HG03095 (cell line): ENCODE results near the gene NMT1.

ENCODE experiments used
- ATAC-seq: cut with Tn5 transposase; IDR thresholded peaks from one replicate; pipeline ENCODE4 v1.9.1; 2021; ENCODE audit warnings: moderate library complexity; ENCODE audit not compliant: unreplicated experiment

The NMT1 gene

DNA sequence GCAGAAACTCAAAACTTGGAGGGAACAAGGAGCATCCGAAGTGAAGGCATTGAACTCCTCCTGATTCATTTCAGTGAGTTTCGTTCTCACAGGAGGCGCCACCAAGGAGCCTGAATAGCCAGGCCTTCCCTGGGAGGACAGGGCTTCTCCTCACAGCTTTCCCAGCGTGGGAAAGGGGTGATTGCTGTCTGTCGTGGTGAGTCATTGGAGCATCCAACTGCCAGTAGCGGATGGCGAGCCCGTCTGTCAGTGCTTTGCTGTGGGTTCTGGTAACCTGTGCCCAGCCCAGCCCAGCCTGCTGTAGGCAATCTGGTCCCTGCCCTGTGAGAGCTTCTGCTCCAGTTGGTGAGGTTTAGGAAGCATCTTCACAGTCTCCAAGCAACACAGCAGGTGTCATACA lies 42.9 kb downstream of the NMT1 start:
- no peak for ATAC-seq

DNA sequence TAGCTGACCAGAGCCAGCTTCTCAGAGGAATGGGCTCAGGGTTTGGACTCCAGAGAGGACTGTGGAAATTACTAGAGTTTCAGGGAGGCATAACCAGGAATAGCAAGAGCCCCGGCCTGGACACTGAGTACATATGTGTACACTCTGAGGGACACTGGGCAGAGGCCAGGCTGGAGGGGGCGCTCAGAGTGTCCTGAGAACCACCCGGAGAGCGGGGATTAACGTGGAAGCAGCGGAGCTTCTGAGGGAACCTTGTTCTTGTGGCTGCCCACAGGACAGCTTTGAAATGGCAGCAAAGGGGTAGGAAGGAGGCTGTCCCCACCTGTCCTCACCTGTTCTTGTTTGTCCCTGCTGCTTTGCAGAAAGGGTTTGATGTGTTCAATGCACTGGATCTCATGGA lies 43.4 kb downstream of the NMT1 start:
- ATAC-seq = no peak

DNA sequence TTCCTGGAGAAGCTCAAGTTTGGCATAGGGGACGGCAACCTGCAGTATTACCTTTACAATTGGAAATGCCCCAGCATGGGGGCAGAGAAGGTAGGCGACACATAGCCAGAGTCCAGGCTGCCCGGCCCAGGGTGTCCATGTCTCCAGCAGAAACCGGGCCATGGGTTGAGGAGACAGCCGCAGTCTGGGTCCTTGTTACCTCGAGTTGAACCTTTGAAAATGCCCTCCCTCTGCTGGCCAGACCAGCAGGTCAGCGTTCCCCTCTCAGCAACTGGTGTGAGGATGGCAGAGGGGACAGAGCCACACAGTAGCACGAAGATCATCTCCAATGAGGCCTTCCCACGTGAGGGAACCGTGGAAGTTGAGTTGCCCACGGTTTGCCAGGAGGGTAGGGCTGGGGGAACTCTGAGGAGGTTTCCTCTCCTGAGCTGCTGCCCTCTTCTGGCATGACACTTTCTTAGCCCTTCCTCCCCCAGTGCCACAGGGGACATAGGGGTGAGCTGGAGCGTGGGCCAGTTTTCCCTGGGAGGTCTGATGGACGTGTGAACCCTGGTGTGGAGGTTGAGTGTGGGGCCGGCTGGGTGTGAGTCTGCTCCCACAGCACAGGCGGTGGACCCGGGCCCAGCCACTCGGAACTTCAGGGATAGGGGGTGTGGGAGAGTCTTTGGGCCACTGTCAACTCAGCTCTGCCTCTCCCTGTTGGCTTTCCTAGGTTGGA lies 43.9 kb downstream of the NMT1 start:
- no peak for ATAC-seq

DNA sequence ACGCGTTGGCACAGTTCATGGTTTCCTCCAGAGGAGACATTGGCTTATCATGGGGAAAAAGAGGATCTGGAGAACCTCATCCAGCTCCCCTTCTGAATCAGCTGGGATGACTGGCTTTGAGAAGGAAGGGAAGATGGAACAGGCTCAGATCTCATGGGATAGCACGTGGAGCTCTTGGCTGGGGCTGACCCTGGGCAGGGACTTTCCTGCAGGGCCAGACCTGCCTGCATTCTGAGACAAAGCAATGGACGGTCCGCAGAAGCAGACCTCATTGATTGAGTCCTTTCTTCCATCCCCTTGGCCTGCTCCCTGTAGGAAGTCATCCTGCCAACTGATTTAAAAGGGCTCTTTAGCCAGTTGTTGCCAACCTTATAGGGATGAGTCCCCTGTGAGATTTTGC lies 45.0 kb downstream of the NMT1 start:
- no peak for ATAC-seq

DNA sequence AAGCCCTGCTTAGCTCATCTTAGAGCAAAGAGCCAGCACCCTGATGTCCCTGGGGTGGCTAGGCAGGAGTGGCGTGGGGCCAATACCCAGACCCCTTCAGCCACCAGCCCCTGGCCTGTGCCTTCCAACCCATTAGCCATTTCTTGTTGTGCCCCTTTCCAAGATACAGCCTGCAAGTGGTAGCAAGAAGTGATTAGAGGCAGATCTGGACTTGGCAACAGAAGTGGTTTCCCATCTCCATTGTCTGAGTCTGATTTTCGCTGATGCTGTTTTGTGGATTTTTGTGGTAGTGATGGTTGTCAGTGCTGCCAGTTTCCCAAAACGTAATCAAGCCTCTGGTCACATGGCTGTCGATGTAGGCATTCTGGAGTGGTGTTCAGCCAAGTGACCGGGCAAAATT lies 45.5 kb downstream of the NMT1 start:
- ATAC-seq = no peak

DNA sequence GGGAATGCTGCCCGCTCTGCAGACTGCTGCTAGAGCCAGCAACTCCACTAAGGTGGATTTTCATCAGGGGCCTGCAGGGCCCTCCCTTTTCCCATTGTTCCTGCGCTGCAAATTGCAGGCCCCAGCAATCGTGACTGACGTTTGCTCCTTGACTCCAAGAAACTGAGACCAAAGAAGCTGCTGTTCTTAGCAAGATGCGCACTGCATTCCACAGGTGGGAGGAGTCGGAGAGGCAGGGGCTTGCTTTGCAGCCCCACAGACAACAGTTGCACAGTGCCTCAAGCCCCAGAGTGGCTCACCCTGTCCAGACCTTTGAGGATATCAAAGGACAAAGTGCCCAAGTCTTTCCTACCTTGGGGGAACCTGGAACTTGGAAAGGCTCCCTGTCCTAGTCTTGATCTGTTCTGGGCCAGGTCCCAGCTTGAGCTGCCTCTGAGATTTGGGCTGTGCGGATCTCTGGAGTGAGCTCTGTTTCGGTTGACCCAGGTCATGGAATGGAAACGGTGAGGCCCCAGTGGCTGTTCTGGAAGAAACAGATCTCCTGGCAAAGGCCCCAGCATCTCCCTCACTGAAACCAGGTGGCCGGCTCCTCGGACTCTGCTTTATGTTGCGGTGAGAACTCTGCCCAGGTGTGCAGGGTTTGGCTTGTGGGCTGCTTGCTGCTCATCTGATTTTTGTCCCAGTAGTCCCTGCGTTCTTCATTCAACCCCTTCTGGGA lies 46.3 kb downstream of the NMT1 start:
- ATAC-seq = no peak

DNA sequence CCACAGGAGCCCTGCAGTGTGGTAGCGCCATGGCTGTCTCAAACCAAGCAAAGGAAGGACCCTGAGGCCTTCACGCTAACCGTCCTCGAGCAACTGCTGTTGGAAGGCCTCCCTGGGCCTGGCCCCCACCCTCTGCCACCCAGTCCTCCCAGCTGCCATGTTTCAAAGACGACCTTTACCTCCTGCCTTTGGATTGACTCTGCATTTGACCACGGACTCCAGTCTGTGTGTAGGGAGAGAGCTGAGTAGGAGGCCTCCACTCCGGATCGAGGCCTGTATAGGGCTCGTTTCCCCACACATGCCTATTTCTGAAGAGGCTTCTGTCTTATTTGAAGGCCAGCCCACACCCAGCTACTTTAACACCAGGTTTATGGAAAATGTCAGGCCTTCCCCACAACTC lies 46.9 kb downstream of the NMT1 start:
- no peak for ATAC-seq

DNA sequence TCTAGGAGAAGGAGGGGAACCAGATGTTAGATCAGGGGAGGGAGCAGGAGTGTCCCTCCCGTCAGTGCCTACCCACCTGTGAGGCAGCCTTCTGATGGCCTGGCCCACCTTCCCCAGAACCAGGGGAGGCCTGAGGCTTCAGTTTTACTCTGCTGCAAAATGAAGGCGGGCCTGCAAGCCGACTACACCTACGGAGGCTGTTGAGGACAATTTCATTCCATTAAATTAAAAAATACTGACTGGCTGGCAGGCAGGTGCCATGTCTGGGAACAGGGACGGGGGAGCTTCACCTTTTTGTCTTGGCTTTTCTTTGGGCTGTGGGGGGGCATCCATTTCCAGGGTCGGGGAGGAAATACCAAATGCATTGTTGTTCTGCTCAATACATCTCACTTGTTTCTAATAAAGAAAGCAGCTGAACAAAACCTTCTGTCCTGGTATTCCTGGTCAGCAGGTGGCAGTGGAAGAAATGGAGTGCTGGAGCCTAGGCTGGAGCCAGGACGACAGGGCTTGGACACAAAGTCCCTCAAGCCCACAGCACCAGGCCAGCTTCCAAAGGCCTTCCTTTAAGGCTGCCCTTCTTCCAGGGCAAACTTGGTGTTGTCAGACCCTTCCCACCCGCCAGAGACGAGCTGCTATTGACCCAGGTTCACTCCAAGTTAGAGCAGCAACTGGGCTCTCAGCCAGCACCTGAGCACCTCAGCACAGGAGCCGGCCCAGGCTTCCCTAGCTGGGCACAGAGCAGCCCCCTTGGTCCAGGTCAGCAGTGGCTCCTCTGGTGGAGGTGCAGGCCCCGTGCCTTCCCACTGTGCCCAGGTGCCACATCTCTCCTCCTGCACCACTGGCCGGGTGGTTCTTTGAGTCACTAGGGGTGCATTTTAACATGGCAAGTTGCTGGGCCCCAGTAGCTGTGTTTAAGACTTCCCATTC lies 47.7 kb downstream of the NMT1 start:
- no peak for ATAC-seq

DNA sequence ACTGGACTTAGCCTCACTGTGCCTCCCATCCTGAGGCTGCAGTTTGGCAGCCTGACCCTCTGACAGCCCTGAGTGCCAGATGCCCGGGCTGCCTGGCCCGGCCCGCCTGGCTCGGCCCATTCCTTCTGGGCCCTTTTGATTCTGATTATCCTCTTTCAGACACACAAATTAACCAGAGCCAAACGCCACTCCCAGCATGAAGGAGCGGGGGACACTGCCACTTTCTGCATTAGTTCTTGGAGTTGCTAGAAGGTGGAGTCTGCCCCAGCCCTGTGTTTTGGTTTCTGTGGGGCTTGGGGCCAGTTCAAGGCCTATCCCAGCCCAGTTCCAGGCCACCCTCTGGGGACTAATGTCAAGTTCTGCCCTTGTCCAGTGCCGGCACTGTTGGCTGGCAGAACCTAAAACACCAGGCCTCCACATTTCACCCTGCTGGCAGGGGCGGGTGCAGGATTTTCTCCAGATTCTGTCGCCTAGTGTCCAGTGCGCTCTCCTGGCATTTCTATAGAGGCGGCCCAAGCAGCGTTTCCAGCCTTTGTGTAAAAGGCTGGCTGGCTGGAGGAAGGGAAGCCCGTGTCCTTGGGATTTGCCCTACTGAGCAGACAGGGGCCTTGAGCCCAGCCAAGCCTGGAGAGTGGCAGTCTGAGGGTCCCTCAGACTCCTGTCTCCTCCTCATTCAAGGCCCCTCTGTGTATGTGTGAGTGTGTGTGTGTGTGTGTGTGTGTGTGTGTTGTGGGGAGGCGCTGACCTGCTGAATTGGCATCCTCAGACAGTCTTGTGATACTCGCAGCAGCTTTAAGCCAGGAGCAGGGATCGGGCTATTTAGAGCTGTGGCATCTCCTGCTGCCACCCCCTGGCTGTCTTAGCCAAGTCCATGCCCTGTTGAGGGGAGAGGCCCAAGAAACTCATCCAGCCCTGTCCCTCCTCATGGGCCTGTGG lies 49.8 kb downstream of the NMT1 start:
- ATAC-seq = no peak

DNA sequence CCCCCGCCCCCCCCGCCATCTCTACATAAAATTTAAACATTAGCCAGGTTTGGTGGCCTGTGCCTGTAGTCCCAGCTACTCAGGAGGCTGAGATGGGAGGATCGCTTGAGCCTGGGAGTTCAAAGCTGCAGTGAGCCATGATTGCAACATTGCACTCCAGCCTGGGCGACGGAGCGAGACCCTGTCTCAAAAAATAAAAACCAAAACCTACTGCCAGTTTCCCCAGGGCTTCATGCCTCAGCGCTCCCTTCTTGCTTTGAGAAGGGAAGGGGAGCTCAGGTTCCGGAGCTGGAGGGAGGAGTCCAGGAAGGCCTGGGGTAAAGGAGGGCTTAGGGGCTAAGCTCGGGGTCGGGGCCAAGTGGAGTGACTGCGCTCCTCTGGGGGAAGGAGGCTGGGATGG lies 50.7 kb downstream of the NMT1 start:
- ATAC-seq = no peak

DNA sequence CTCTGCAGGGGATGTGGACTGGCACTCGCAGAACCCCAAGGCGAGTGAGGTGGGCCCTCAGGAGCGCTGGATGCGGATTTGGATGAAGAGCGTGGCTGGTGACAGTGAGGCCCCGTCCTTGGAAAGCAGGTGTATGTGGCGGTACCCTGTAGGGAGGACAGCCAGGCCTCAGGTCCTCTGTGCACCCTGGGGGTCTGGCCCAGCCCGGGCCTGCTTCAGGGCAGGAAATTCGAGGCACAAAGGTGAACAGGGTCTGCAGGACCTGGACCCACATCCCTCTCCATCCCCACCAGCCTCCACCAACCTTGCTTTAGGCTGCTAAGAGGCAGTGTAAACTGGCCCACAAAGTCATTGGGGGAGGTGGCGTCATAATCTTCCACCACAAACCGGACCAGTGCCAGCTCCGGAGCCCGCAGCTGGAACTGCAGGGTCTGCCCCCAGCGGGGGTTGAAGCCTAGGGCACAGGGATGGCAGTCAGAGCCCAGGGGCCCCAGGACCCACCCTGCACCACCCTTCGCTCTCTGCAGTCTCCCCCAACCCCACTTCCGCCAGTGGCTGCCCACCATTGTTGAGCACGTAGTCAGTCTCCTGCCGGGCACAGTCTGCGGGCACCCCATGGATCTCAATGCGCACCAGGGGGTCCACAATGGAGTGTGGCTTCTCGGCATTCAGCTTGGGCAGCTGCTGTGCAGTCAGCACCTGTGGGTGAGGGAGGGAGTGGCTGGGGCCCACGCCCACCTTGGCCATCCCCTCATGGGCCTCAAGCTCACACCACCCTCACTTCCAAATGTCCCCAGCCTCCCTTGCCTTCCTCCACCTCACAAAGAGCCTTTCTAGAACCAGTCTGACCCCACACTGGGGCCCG lies 51.7 kb downstream of the NMT1 start:
- ATAC-seq = no peak

DNA sequence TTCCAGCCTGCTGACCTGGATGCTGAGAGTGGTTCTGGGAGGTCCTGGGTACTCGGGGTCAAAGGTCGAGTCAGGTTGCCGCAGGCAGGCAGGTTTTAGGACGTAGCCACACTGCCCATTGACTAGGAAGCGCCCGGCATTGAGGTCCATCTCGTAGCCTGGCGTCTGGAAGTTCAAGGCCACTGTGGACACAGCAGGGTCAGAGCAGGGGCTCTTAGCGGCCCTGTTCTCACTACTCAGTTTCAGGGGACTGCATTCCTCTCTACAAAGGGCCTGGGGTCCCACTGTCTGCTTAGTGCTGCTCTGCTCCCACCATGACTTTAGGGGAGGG lies 52.3 kb downstream of the NMT1 start:
- ATAC-seq = no peak

DNA sequence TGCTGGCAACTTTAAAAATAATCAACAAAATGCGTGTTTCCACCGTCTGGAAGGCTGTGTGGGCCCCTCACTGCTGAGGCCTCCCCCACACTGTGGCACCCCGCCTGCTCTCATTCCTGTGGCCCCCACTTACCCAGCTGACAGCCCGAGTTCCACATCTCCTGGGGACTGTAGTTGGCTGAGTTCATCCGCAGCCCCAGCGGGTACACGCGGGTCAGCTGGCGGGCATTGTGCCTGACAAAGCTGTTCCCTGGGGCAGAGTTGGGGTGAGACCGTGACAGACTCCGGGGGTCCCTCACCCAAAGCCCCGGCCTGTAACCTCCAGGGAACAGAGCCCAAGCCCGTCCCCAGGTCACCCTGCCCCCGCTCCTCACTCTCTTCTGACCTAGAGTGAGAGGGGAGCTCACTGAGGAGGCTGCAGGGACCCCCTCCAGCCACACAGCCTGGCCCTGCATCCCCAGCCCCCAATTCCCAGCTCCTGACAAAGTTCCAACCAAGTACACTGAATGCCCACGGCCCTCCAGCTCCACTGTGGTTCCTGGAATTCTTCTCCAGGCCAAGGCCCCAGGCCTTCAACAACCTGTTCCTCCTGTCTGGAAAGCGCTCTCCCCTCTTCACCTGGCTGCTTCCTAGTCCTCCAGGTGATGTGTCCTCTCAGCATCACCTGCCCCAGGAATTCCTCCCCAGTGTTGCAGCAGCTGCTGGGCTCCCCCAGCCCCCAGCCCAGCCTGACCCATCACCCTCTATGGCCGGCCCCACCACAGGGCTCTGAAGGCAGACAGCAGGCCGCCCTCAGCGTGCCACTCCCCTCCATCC lies 53.2 kb downstream of the NMT1 start:
- ATAC-seq = no peak

DNA sequence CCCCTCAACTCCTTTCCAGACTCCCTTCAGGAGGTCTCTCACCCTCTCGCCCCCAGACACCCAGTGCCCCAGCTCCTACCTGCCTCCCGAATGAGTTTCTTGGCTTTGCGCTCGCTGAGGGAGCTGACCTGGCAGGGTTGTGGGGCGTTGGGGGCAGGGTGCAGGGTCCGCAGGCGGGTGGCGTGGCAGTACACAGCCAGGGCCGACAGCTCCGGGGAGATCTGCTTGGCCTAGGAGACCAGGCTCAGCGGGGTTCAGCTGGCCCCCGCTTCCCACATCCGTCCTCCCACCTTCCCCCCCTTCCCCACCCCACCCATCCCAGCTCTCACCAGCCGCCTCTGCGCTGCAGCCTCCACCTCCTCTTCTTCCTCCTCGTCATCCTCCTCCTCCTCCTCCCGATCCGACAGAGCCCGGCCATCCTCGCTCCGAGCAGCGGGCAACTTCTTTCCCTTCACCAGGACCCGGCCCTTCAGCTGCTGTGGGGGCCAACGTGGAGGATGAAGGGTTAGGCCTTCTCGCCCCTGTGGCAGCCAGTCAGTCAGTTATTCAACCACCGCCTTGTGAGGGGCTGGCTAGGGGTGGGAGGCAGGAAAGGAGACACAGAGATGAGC lies 54.0 kb downstream of the NMT1 start:
- no peak for ATAC-seq

DNA sequence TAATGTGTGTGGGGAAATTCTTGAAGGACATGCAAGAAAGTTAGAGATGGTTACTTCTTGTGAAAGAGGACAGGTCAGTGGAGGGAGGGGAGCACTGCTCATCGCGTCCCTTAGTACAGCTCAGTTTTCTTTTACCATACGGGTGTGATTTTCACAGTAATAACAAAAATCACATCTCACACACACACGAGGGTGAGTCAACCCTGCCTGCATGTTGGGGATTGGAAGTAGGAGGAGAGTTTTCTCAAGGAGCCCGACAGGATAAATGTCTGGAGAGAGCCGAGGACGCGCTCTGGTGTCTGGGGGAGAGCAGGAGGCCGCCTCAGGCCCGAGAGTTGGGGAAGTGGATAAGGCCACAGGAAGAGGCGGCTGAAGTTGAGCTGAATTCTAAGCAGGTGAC lies 54.8 kb downstream of the NMT1 start:
- ATAC-seq = no peak

DNA sequence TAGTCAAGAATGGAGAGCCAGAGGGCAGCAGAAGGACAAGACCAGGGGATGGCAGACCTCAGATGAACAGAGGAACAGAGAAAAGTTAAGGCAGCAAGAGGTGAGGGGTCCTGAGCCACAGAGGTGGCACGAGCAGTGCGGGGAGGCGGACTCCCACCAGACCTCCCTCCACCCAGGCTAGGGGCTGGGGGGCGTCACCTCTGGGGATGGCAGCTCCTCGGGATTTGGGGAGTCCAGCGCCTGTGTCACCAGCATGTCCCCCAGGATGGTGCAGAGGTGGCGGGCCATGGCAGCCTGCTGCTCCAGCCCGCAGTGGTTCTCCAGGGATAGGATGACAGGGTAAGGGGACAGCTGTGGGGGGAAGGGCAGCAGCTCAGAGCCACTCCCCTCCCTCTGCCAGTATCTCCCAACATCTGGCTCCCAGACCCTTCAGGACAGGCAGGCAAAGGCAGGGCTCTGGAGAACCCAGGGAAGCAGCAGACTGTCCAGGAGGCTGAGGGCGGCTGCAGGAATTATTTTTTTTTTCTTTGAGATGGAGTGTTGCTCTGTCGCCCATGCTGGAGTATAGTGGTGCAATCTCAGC lies 55.4 kb downstream of the NMT1 start:
- no peak for ATAC-seq

DNA sequence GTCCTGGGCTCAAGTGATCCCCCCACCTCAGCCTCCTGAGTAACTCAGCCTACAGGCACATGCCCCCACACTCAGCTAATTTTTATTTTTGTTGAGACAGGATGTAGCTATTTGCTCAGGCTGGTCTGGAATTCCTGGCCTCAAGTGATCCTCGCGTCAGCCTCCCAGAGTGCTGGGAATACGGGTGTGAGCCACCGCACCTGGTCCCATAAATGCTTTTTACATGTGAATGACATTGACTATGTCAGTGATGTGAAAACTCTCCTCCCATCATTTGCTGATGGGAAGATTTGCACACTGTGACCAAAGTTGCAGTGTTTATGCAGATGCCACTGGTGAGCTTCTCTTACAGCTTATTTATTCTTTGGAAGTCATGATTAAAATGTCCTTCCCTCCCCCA lies 56.2 kb downstream of the NMT1 start:
- ATAC-seq = no peak
